CD1c-positive myeloid dendritic cell (primary cell): ENCODE measurements around the gene IREB2.
A peak's percentile ranks its signal among the peaks of the same experiment; 100 is the strongest.
"Not testable (repeated sequence)": the region's sequence is repeated elsewhere in the genome, so short reads cannot be mapped to it uniquely, and the experiment has no call there.

Experiments used
- DNase-seq: peaks from one replicate; pipeline ENCODE4 v3.0.0-alpha.2; 2016; ENCODE audit errors: extremely low spot score

The IREB2 gene

DNA sequence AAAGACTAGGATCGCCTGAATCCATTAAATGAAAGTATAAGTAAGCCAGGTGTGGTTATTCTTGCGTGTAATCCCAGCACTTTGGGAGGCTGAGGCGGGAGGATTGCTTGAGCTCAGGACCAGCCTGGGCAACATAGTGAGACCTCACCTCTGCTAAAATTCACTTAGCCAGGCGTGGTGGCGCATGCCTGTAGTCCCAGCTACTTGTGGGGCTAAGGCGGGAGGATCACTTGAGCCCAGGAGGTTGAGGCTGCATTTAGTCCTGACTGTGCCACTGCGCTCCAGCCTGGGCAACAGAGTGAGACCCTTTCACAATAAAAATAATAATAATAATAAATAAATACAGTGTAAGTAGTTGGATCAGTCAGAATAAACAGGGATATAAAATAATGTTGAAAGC lies 43.9 kb downstream of the IREB2 start:
- no peak for DNase-seq

DNA sequence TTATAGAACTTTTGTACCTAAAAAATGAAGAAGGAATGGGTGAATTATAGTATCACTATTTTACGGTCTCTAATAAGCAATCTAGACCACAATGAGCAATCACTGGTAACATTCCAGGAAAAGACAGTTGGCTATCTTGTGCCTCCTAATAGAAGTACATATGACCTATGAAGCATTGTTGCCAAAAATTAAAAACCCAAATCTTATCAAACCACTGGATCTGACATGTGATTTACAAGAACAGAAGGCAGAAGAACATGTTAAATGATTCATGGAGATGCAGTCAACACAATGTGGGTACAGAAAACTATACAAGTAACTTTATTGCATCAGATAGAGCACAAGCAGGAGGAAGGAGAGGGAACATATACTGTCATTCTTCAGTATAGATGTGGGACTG lies 54.9 kb downstream of the IREB2 start:
- no peak for DNase-seq

DNA sequence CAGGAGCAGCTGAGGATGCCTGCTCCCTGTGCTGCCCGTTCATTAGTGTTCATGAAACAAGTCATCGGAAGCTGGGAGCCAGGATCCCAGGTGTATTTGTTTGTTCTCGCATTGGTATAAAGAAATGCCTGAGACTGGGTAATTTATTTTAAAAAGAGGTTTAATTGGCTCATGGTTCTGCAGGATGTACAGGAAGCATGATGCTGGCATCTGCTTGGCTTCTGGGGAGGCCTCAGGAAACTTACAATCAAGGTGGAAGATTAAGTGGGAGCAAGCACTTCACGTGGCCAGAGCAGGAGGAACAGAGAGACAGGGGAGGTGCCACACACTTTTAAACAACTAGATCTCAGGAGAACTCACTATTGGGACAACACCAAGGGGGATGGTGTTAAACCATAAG lies 63.8 kb downstream of the IREB2 start:
- DNase-seq: no peak

DNA sequence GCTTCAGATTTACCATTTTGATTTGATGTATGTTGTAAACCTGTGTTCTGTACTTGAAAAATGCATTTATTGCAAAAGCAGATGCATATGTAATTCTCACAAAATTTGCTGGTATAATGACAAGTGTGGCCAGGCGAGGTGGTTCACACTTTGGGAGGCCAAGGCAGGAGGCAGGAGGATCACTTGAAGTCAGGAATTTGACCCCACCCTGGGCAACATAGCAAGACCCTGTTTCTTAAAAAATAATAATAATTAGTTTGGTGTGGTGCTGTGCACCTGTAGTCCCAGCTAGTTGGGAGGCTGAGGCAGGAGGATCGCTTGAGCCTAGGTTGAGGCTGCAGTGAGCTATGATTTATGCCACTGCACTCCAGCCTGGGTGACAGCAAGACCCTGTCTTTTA lies 64.6 kb downstream of the IREB2 start:
- no peak for DNase-seq

DNA sequence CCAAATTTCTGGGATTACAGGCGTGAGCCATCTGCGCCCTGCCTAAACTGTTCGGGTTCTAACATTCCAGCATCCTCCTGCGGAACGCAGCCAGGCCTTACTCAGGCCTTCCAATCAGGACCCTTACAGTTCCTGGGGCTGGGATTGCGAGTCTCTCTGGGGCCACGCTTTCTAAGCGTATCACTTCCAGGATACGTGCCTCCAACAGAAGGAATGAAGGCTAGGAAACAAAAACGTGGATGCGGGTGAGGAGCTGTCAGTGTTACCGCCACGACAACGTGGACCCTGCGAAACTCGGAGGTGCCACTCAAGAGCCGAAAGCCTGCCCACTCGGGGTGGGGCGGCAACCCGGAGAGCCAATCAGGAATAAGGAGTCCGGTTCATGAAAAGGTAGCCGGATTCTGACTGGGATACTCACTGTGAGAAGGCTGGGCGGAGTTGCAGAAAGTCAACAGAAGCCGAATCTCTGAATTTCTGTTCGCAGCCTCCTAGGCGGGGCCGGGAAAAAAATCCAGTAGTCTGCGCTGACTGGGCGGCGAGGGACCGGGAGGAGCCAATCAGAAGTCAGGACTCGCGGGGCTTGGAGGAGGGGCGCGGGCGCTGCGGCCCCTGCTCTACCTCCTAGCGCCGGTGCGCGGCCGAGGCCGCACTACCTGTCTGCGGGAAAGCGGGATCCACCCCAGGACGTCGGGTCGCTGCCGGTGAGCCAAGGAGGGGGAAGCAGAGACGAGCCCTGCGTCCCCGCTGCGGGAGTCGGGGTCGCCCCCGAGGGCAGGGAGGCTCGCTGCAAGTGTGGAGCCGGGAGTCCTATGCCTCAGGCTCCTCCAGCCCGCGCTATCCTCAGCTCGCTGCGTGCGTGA lies 69.2 kb downstream of the IREB2 start, which contains the start of gene HYKK:
Gene HYKK (plus strand): TSS at position 607 of the 860 bp plus-strand sequence. CDS start 5,512 bp downstream, outside the sequence.
- DNase-seq: peak; percentile 84

DNA sequence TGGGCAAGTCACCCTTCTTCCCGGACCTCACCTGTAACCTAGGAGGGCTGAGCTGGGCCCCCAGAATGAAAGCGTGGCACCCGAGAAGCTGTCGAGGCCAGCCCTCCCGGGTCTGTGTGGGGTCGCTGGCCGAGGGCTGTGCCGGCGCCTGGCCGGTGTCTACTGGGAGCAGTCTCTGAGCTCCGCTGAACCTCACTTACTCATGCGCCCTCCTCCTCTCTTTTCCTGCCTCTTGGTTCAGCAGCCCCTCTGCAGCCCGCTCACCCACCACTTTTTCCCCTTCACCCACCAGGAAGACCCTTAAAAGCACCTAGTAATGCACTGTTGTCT lies 69.8 kb downstream of the IREB2 start:
- DNase-seq: no peak

DNA sequence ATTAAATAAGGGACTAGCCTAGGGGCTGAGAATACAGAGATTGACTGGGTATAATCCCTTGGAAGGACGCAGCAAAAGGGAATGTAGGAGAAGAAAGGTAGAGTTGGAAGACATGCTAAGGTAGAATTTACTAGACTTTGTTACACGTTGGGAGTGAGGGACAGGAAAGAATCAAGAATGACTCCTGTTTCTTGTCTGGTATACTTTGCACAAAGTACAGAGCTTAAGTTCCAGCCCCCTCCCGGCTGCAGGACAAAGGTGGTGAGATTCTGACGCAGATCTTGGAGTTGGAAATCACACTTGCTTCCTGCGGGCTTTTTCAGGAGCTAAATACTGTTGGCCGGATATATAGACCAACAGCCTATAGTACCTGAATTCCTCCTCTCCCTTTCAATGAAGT lies 70.3 kb downstream of the IREB2 start:
- no peak for DNase-seq

DNA sequence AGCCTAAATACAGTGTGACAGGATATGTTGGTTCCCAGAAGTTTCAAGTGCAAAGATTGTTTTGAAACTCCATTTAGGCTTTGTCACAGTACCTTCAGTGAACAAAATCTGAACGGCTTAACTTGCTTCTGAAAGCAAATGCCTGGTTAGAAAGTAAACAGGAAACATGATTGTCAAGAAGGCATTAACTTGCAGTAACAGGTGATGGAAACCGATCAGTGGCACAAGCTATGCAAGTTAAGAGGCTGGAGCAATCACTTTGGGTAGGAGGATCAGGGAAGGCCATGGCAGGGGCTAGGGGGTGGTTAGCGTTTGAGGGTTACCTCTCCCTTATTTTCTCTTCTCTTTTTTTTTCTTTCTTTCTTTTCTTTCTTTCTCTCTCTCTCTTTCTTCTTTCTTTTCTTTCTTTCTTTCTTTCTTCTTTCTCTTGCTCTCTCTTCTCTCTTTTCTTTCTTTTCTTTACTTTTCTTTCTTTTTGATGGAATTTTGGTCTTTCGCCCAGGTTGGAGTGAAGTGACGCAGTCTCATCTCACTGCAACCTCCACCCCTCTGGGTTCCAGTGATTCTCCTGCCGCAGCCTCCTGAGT lies 71.8 kb downstream of the IREB2 start:
- DNase-seq: no peak

DNA sequence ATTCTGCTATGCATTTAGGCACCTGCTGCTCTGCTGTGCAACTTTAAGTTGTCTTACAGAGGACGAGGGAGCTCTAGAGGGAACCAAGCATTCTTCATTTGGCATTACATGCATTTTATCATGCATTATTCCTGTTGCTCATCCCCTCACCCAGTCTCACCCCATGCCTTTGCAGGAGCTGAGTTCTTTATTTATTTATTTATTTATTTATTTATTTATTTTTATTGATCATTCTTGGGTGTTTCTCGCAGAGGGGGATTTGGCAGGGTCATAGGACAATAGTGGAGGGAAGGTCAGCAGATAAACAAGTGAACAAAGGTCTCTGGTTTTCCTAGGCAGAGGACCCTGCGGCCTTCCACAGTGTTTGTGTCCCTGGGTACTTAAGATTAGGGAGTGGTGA lies 82.0 kb downstream of the IREB2 start:
- DNase-seq: not testable (repeated sequence)

DNA sequence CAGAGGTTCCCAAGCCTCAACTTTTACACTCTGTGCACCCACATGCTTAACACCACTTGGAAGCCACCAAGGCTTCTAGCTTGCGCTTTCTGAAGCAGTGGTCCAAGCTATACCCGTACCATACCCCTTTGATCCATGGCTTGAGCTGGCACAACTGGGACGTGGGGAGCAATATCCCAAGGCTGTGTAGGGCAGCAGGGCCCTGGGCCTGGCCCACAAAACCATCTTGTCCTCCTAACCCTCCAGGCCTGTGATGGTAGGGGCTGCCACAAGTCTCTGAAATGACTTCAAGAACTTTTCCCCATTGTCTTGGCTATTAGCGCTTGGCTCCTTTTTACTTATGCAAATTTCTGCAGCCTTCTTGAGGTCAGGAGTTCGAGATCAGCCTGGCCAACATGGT lies 86.2 kb downstream of the IREB2 start:
- DNase-seq: no peak

DNA sequence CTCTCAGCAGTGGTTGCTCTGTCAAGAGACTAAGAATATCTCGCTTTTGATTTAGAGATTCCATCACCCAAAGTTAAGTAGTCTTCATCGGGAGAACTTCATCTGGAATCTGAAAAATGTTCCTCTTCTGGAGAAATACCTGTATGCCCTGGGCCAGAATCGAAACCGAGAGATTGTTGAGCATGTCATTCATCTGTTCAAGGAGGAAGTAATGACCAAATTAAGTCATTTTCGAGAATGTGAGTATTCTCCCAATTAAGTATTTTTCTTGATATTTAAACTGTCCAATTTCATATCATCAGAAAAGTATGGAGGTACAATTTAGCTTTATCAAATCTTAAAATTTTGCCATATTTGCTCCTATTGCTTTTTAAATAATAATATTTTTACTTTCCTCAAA lies 89.3 kb downstream of the IREB2 start:
- no peak for DNase-seq

DNA sequence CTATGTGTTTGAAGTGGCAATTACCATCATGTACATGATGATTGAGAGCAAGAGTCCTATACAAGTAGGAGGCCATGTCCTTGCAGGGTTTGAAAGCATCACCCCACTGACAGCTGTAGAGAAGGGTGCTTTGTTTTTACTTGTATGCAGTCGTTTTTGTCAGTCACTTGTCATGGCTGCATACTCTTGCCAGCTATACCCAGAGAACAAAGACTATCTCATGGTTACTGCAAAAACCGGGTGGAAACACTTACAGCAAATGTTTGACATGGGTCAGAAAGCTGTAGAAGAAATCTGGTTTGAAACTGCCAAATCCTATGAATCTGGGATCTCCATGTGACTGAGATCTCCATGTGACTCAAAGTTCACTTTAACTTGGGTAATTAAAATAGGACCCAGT lies 95.3 kb downstream of the IREB2 start:
- no peak for DNase-seq

DNA sequence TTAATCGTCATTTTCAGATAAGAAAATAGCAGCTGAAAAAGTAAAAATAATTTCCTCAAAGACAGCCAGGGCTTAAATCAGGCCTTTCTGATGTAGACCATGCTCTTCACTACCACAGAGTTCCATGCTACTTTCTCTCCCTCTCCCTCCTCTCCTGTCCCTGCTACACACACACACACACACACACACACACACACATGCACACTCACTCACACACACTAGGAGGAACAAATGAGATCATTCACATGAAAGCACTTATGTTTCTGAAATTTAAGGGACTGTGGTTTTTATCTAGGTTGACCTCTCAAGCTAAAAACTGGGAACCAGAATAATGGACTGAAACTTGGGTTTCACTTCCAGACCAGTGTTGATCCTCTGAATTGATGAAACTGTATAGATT lies 98.1 kb downstream of the IREB2 start:
- DNase-seq: peak; percentile 38

DNA sequence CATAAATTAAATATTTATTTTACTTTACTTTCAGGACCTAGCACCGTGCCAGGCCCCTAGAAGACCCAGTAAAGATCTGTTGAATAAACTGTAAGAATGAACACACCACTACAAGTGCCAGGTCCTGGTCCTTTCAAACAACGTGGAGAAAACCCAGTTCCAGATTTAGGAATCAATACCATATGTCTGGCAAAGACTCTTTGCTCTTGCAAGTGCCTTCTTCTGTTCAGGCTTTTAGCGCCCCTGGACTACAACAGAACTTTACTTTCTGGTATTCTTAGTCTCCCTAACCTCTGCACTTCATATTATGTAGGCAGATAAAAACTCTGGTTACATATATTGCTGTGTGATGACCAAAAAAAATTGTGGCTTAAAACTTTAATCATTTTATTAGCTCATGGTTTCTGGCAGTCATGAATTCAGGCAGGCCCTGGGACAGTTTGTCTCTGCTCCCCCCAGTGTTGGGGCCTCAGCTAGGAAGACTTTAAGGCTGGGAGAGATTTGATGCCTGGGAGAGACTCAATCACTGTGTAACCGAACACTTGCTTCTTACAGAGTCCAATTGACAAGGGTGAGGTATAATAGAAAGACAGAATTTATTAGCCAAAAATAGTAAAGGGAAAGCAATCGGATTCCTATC lies 99.4 kb downstream of the IREB2 start:
- no peak for DNase-seq

DNA sequence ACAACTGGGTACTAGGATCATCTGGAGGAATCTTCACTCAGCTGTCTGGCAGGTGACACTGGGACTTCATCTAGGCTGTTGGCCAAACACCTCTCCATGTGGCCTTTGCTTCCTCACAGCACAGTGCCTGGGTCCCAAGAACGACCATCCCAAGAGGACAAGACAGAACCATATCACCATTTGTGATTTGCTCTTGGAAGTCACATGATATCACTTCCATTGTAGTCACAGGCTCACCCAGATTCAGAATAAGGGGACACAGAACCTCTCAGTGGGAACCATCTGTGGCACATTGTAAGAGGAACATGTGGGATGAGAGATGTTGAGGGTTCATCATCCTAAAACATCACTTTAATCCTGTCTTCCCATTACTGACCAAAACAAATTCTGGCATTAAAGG lies 100.3 kb downstream of the IREB2 start:
- no peak for DNase-seq

DNA sequence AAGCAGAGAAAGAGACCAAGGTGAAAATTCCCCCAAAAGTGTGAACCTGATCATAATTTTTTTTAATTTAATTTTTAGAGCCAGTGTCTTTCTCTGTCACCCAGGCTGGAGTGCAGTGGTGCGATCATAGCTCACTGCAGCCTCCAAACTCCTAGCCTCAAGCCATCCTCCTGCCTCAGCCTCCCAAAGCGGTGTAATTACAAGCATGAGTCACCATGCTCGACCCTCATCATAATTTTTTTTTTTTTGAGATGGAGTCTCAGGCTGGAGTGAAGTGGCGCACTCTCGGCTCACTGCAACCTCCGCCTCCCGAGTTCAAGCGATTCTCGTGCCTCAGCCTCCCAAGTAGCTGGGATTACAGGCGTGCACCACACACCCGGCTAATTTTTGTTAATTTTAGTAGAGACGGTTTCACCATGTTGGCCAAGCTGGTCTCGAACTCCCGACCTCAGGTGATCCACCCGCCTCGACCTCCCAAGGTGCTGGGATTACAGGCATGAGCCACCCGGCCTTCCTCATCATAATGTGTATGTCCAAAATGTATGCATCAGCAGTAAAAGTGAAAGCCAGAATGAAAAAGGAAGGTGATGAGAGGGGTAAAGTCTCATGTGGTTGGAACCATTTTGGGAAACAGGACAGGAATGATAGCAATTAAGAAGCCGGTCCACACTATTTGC lies 101.6 kb downstream of the IREB2 start:
- not testable (repeated sequence) for DNase-seq

DNA sequence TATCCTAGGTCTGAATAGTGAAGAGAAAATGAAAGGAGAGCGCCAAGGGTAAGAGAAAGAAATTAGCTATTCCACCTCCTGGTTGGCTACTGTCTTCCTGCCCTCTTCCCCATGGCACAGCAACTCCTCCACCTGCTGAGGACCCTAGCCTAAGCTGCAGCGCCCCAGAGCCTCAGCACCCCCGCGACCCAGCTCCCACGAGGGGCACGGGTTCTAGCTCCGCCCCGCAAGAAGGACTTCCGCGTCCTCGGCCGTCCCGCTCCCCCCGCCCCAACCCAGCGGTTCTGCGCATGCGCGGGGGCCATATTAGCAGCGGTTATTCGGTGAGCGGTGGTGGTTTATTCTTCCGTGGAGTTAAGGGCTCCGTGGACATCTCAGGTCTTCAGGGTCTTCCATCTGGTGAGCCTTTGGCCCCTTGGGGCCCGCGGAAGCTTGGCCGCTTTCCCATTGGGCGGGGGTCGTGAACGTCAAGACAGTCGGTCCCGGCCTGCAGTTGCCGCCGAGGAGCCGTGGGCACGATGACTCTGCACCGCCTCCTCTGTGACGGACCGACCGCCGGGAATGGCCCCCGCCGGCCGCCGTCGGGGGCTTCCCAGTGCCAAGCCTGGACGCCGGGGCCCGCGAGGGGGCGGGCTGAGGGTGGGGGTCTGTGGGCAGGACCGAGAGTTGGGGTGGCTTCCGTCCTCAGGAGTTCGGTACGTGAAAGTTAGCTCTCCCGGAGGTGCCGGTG lies 102.3 kb downstream of the IREB2 start, which contains the start of gene PSMA4:
Gene PSMA4 (plus strand): TSS at position 304 of the 730 bp plus-strand sequence. CDS start 1,484 bp downstream, outside the sequence.
- DNase-seq: peak; percentile 96

DNA sequence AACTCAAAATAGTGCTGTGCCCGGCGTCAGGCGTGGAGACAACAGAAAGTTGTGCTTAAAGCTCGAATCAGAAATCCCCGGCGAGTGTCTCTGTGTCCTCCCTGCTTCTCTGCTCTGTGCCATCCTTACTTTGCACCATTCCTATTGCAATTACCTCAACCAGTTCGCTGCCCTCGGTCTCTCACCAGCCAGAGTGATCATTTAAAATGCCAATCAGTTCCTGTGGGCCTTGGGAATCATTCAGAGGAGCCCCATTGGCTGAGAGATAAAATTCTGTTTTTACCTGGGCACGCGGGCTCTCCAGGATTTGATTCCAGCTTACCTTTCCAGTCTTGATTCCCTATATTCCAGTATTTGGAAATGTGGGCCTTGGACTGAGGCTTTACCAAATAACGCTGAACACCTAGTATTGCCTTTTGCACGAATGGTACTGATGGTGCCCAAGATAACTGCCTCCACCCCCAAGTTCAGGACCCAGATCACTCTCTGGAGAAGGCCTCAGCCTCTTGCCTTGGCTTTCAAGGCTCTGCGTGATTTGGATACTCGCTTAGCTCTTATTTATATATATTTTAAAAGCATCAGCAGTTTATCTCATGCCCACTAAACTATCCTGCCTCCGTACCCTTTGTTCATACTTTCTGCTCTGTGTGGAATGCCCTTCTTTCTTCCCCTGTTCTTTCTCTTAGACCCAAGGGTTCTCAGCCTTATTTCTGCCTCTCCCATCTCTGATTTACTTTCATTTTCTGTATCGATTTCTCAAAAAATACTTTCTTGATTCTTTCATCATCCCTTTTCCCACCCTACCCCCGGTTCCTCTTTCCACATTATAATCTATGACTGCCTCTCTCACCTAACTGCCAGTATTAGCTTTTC lies 103.1 kb downstream of the IREB2 start:
- peak; percentile 39 for DNase-seq

DNA sequence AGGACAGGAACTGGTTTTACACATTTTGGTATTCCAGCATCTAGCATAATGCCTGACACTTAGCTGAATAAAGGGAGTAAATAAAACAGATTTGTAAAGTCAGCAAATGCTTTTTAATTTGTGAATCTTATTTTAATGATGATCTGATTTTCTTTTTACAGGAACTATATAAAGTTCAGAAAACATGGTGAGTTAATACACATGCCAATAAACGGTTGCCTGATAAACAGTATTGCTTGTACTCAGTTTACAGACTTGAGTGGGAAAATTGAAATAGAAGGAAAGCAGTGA lies 103.7 kb downstream of the IREB2 start:
- DNase-seq: no peak

DNA sequence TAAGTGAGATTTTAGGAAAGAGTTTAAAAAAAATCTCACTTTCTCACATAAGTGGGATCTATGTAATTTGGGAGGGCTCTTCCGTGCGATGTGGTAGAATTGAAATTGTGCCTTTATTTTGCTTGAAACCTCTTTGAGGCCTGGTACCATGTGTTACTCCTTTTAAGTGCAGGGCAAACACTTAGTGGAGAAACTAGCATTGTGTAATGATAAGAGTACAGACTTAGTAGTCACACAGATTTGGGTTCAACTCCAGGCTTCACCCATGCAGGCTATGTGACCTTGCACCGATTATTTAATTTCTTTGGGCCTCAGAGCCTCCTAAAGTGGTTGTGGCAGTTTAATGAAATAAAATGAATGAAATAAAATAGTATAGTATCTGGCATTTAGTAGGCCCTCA lies 104.6 kb downstream of the IREB2 start:
- DNase-seq: no peak

DNA sequence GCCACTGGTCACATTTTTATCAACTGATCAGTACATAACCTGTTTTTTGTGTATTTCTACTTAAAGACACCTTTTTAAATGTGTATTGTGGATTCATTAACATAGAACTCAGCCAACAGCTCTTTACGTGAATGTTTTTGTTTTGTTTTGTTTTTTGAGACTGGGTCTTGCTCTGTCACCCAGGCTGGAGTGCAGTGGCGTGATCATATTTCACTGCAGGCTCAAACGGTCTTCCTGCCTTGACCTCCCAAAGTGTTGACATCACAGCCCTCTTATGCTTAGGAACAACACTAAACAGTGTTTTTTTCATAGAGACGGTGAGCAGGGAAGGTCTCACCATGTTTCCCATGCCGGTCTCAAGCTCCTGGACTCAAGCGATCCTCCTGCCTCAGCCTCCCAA lies 112.2 kb downstream of the IREB2 start:
- no peak for DNase-seq
